ENCODE measurements around the gene TMEM154.

DNA sequence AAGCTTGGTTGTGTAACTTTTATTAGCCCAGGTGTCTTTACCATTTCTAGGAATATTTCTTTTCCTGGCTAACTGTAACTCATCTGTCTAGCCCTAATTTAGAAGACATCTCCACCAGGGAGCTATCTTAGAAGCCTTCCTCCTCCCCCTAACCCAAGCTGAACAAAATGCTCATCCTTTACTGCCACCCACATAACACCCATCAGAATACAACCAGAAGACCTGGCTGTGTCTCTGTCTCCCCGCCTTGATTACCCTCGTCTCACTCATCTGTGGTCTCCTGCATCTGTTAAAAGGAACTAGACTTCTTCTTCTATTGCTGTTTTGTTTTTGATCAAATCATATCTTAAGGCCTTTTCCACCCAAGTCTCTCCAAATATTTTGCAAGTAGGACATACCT, 4.8 kb upstream of the TMEM154 start:
- TF ChIP-seq, protein P1, sequence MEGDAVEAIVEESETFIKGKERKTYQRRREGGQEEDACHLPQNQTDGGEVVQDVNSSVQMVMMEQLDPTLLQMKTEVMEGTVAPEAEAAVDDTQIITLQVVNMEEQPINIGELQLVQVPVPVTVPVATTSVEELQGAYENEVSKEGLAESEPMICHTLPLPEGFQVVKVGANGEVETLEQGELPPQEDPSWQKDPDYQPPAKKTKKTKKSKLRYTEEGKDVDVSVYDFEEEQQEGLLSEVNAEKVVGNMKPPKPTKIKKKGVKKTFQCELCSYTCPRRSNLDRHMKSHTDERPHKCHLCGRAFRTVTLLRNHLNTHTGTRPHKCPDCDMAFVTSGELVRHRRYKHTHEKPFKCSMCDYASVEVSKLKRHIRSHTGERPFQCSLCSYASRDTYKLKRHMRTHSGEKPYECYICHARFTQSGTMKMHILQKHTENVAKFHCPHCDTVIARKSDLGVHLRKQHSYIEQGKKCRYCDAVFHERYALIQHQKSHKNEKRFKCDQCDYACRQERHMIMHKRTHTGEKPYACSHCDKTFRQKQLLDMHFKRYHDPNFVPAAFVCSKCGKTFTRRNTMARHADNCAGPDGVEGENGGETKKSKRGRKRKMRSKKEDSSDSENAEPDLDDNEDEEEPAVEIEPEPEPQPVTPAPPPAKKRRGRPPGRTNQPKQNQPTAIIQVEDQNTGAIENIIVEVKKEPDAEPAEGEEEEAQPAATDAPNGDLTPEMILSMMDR (IDR thresholded peaks at IDR 0.05; ENCODE audit: low read depth, low read length) = no peak
- TF ChIP-seq POLR2A (IDR thresholded peaks at IDR 0.05; ENCODE audit: extremely low read depth, insufficient read length) = no peak
